ENCODE results near the gene HADHB.
A peak's percentile ranks its signal among the peaks of the same experiment; 100 is the strongest.

HADHB gene

DNA sequence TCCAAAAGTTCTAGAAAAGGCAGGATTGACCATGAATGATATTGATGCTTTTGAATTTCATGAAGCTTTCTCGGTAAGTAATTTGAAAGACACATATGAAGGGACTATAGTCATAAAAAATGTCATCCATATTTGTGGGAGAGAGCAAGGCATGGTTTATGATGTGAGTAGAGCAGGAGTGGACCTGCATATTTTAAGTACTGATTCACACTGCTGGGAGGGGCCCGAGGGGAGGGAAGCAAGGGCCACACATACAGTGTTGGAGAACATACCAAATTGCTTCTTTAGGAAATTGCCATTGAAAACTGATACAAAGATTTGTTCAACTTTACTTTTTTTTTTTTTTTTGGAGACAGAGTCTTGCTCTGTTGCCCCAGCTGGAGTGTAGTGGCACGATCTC is 39.4 kb downstream of the HADHB start:
- TF ChIP-seq, protein P1, sequence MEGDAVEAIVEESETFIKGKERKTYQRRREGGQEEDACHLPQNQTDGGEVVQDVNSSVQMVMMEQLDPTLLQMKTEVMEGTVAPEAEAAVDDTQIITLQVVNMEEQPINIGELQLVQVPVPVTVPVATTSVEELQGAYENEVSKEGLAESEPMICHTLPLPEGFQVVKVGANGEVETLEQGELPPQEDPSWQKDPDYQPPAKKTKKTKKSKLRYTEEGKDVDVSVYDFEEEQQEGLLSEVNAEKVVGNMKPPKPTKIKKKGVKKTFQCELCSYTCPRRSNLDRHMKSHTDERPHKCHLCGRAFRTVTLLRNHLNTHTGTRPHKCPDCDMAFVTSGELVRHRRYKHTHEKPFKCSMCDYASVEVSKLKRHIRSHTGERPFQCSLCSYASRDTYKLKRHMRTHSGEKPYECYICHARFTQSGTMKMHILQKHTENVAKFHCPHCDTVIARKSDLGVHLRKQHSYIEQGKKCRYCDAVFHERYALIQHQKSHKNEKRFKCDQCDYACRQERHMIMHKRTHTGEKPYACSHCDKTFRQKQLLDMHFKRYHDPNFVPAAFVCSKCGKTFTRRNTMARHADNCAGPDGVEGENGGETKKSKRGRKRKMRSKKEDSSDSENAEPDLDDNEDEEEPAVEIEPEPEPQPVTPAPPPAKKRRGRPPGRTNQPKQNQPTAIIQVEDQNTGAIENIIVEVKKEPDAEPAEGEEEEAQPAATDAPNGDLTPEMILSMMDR (IDR thresholded peaks at IDR 0.05; ENCODE audit: control insufficient read depth, insufficient read depth, low read depth, low read length, missing control alignments) = no peak
- no peak for DNase-seq (ENCODE audit: low read depth)
- H3K4me3 ChIP-seq (ENCODE audit: control insufficient read depth, low read depth, low read length) = no peak overlapping the region

DNA sequence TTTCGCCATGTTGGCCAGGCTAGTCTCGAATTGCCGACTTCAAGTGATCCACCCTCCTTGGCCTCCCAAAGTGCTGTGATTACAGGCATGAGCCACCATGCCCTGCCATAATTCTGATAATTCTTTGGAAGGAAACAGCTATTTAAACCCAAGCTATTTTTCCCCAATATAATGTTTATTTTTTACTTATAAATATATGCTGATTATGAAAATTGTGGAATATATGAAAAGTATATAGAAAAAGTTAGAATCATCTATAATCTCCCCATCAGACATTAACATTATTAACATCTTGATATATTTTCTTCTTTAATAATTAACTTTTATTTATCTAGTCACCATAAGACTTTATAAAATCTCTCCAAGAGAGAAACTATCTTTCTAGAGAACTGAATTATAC is 41.2 kb downstream of the HADHB start:
- TF ChIP-seq, protein P1 (IDR thresholded peaks at IDR 0.05; ENCODE audit: control insufficient read depth, insufficient read depth, low read depth, low read length, missing control alignments) = no peak
- no peak overlapping the region for H3K4me3 ChIP-seq (ENCODE audit: control insufficient read depth, low read depth, low read length)
- no peak for DNase-seq (ENCODE audit: low read depth)

DNA sequence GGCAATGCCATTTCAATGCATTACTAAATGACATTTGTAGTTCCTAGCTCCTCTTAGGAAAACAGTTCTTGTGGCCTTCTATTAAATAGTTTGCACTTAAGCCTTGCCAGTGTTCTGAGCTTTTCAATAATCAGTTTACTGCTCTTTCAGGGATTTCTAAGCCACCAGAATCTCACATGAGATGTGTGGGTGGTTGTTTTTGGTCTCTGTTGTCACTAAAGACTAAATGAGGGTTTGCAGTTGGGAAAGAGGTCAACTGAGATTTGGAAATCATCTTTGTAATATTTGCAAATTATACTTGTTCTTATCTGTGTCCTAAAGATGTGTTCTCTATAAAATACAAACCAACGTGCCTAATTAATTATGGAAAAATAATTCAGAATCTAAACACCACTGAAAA is 45.3 kb downstream of the HADHB start:
- no peak overlapping the region for H3K4me3 ChIP-seq (ENCODE audit: control insufficient read depth, low read depth, low read length)
- TF ChIP-seq, protein P1 (IDR thresholded peaks at IDR 0.05; ENCODE audit: control insufficient read depth, insufficient read depth, low read depth, low read length, missing control alignments) = no peak
- no peak for DNase-seq (ENCODE audit: low read depth)

DNA sequence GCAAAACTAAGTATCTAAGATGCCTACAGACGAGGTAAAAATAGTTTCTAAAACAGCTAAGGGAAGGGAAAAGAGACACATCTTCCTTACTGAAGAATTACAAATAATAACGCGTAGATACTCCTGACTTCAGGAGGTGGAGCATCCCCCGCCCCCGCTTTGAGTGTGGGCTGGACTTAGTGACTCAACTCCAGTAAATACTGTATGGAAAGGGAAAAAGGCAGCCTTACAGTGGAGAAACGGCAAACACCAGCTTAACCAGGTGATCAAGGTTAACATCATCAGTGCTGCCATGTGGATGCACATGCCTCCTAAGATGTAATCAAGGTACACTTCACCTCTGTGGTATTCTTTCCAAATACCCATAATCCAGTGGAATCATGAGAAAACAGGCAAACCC is 47.9 kb downstream of the HADHB start:
- H3K4me3 ChIP-seq (ENCODE audit: control insufficient read depth, low read depth, low read length) = no peak overlapping the region
- DNase-seq (ENCODE audit: low read depth) = no peak
- TF ChIP-seq, protein P1 (IDR thresholded peaks at IDR 0.05; ENCODE audit: control insufficient read depth, insufficient read depth, low read depth, low read length, missing control alignments) = no peak

DNA sequence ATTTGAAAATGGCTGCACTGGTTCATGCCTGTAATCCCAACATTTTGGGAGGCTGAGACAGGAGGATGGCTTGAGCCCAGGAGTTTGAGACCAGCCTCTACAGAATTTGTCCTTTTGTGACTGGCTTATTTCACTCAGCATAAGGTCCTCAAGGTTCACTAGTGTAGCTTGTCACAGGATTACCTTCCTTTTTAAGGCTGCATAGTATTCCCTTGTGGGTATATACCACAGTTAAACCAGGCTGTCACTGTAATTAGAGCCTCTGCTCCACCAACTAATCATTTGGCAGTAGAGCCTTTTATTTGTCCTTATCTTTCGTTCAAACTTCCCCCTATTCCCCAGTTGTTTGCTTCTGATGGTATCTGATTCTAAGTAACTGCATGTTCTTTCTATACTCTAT is 50.8 kb downstream of the HADHB start:
- TF ChIP-seq, protein P1 (IDR thresholded peaks at IDR 0.05; ENCODE audit: control insufficient read depth, insufficient read depth, low read depth, low read length, missing control alignments) = no peak

DNA sequence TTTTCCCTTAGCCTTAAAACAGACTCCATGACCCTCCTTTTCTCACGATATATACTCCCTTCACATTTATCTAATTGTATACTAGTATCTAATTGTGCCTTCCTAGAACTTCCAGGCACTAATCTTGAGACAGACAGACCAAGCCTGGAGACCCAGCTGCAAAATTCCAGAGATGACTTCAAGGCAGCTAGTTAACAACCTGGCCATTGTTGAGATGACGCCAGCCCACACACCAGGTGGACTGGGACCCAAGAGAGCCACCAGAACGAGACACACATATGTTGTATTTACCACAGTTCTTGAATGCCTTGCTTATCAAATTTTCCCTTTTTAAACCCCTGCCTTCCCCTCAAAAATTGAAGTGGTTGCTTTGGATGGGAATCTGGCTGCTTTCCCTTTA is 52.3 kb downstream of the HADHB start:
- TF ChIP-seq, protein P1 (IDR thresholded peaks at IDR 0.05; ENCODE audit: control insufficient read depth, insufficient read depth, low read depth, low read length, missing control alignments) = no peak
- H3K4me3 ChIP-seq (ENCODE audit: control insufficient read depth, low read depth, low read length) = no peak overlapping the region
- no peak for DNase-seq (ENCODE audit: low read depth)

More for the DNA sequence above, 50.8 kb downstream of the HADHB start:
- no peak overlapping the region for H3K4me3 ChIP-seq (ENCODE audit: control insufficient read depth, low read depth, low read length)
- DNase-seq (ENCODE audit: low read depth) = no peak

DNA sequence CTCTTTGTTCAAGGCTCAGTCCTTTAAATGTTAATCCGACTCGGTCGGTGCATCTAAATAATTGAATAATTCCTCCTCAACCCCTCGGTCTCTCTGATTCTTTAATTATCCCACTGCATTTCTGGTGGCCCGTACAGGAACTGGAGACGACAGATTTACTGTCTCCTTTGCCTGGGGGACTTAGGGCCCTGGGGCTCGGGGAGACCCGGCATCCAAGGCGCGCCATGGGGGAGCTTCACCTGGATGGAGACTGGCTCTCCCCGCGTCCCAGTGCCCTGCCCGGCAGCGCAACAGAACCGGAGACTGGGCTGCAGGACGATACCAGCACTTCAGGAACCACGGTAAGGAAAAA is 53.5 kb downstream of the HADHB start:
- no peak for DNase-seq (ENCODE audit: low read depth)
- TF ChIP-seq, protein P1 (IDR thresholded peaks at IDR 0.05; ENCODE audit: control insufficient read depth, insufficient read depth, low read depth, low read length, missing control alignments) = no peak
- H3K4me3 ChIP-seq (ENCODE audit: control insufficient read depth, low read depth, low read length) = peak overlapping the region; percentile 51
